H1 (cell line): ENCODE data around the gene FOXL1. TPM values are rescaled to one million over a fixed set of nuclear protein-coding genes. Genes with fewer than 3 reads are reported as not detected.

Source experiments
- GABPA ChIP-seq: IDR thresholded peaks from 2 replicates; pipeline ENCODE4 v1.6.1; 2011; ENCODE audit warnings: mild to moderate bottlenecking, low read length, moderate library complexity, borderline replicate concordance; ENCODE audit not compliant: insufficient read depth
- NANOG ChIP-seq: IDR thresholded peaks from 2 replicates; pipeline ENCODE4 v1.6.1; 2011; ENCODE audit warnings: low read length, low read depth, mild to moderate bottlenecking, inconsistent platforms; ENCODE audit not compliant: insufficient read depth, poor library complexity, severe bottlenecking
- YY1 ChIP-seq: IDR thresholded peaks from 2 replicates; pipeline ENCODE4 v1.6.1; 2011; ENCODE audit warnings: low read depth, mild to moderate bottlenecking, low read length
- polyA plus RNA-seq, 7 experiments: library from polyadenylated mRNA; depleted of rRNA in 3 of 7; stranded (reverse) in 5 of 7; unstranded in 2 of 7; fragments of >200 nt in 5 of 7; fragments of 200-250 nt in 2 of 7; gene quantifications; 1 replicate in 5 of 7; 2 replicates in 1 of 7; 4 replicates in 1 of 7; pipeline versions ENCODE4 v1.2.1 to v1.2.3, GENCODE V29; 2011 to 2013; ENCODE audit warnings: missing spikeins in 2 of 7, mixed read lengths in 2 of 7
- total RNA-seq: library from RNA; stranded (reverse); fragmentation: NEBNext Ultra II Directional; extraction: Animal tissue kit (Norgen Biotek cat#: 25700); gene quantifications from 2 replicates; pipeline ENCODE4 v1.2.1, GENCODE V29; 2021
- TF ChIP-seq, protein P1 (sequence below): fragments of 300-600 bp; sonication (generic); IDR thresholded peaks from 2 replicates; pipeline ENCODE4 v1.7.1; 2012; ENCODE audit warnings: low read length, moderate library complexity, mild to moderate bottlenecking, inconsistent platforms; ENCODE audit not compliant: insufficient replicate concordance

Gene FOXL1
- total and polyA plus RNA-seq, 2 of the 8 experiments (the other 6 are each of a cell fraction or from before 2014, with no cell fraction given): 0.03 TPM; not detected in 1

DNA sequence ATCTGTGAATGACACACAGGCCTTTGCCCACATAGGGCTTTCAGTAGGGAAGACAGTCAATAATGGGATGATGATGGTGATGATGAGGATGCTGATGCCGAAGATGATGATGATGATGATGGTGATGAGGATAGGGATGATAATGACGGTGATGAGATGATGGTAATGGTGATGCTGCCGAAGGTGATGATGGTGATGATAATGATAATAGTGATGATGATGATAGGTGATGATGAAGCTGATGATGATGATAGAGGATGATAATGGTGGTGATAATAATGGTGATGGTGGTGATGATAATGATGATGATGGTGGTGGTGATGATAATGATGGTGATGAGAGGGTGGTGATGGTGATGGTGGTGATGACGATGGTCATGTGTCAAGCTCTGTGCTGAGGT, 12.9 kb downstream of the FOXL1 start (continued):
- TF ChIP-seq, protein P1, sequence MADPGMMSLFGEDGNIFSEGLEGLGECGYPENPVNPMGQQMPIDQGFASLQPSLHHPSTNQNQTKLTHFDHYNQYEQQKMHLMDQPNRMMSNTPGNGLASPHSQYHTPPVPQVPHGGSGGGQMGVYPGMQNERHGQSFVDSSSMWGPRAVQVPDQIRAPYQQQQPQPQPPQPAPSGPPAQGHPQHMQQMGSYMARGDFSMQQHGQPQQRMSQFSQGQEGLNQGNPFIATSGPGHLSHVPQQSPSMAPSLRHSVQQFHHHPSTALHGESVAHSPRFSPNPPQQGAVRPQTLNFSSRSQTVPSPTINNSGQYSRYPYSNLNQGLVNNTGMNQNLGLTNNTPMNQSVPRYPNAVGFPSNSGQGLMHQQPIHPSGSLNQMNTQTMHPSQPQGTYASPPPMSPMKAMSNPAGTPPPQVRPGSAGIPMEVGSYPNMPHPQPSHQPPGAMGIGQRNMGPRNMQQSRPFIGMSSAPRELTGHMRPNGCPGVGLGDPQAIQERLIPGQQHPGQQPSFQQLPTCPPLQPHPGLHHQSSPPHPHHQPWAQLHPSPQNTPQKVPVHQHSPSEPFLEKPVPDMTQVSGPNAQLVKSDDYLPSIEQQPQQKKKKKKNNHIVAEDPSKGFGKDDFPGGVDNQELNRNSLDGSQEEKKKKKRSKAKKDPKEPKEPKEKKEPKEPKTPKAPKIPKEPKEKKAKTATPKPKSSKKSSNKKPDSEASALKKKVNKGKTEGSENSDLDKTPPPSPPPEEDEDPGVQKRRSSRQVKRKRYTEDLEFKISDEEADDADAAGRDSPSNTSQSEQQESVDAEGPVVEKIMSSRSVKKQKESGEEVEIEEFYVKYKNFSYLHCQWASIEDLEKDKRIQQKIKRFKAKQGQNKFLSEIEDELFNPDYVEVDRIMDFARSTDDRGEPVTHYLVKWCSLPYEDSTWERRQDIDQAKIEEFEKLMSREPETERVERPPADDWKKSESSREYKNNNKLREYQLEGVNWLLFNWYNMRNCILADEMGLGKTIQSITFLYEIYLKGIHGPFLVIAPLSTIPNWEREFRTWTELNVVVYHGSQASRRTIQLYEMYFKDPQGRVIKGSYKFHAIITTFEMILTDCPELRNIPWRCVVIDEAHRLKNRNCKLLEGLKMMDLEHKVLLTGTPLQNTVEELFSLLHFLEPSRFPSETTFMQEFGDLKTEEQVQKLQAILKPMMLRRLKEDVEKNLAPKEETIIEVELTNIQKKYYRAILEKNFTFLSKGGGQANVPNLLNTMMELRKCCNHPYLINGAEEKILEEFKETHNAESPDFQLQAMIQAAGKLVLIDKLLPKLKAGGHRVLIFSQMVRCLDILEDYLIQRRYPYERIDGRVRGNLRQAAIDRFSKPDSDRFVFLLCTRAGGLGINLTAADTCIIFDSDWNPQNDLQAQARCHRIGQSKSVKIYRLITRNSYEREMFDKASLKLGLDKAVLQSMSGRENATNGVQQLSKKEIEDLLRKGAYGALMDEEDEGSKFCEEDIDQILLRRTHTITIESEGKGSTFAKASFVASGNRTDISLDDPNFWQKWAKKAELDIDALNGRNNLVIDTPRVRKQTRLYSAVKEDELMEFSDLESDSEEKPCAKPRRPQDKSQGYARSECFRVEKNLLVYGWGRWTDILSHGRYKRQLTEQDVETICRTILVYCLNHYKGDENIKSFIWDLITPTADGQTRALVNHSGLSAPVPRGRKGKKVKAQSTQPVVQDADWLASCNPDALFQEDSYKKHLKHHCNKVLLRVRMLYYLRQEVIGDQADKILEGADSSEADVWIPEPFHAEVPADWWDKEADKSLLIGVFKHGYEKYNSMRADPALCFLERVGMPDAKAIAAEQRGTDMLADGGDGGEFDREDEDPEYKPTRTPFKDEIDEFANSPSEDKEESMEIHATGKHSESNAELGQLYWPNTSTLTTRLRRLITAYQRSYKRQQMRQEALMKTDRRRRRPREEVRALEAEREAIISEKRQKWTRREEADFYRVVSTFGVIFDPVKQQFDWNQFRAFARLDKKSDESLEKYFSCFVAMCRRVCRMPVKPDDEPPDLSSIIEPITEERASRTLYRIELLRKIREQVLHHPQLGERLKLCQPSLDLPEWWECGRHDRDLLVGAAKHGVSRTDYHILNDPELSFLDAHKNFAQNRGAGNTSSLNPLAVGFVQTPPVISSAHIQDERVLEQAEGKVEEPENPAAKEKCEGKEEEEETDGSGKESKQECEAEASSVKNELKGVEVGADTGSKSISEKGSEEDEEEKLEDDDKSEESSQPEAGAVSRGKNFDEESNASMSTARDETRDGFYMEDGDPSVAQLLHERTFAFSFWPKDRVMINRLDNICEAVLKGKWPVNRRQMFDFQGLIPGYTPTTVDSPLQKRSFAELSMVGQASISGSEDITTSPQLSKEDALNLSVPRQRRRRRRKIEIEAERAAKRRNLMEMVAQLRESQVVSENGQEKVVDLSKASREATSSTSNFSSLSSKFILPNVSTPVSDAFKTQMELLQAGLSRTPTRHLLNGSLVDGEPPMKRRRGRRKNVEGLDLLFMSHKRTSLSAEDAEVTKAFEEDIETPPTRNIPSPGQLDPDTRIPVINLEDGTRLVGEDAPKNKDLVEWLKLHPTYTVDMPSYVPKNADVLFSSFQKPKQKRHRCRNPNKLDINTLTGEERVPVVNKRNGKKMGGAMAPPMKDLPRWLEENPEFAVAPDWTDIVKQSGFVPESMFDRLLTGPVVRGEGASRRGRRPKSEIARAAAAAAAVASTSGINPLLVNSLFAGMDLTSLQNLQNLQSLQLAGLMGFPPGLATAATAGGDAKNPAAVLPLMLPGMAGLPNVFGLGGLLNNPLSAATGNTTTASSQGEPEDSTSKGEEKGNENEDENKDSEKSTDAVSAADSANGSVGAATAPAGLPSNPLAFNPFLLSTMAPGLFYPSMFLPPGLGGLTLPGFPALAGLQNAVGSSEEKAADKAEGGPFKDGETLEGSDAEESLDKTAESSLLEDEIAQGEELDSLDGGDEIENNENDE: no peak
- TF ChIP-seq YY1: no peak
- TF ChIP-seq GABPA: no peak
- TF ChIP-seq NANOG: no peak
